ENCODE results near the gene HNRNPA3.
A peak's percentile ranks its signal among the peaks of the same experiment; 100 is the strongest.

HNRNPA3 gene

GRCh38 chr2:177263451-177264208 is 51.0 kb downstream of the HNRNPA3 start (continued):
- TF ChIP-seq ZNF488 (tag by site-specific recombination; IDR thresholded peaks at IDR 0.05), result 0 out of 2 replicates have a peak, but pooled peaks have one; percentile 9
- TF ChIP-seq, protein P1, sequence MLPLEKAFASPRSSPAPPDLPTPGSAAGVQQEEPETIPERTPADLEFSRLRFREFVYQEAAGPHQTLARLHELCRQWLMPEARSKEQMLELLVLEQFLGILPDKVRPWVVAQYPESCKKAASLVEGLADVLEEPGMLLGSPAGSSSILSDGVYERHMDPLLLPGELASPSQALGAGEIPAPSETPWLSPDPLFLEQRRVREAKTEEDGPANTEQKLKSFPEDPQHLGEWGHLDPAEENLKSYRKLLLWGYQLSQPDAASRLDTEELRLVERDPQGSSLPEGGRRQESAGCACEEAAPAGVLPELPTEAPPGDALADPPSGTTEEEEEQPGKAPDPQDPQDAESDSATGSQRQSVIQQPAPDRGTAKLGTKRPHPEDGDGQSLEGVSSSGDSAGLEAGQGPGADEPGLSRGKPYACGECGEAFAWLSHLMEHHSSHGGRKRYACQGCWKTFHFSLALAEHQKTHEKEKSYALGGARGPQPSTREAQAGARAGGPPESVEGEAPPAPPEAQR (tag by site-specific recombination; IDR thresholded peaks at IDR 0.05), result 0 out of 2 replicates have a peak, but pooled peaks have one; percentile 14
- peak; percentile 91 for TF ChIP-seq ZBTB7A (tag by site-specific recombination; IDR thresholded peaks at IDR 0.05; ENCODE audit: low read depth)
- TF ChIP-seq ZNF623 (tag by site-specific recombination; IDR thresholded peaks at IDR 0.05), result 0 out of 2 replicates have a peak, but pooled peaks have one; percentile 22
- TF ChIP-seq, protein P2, sequence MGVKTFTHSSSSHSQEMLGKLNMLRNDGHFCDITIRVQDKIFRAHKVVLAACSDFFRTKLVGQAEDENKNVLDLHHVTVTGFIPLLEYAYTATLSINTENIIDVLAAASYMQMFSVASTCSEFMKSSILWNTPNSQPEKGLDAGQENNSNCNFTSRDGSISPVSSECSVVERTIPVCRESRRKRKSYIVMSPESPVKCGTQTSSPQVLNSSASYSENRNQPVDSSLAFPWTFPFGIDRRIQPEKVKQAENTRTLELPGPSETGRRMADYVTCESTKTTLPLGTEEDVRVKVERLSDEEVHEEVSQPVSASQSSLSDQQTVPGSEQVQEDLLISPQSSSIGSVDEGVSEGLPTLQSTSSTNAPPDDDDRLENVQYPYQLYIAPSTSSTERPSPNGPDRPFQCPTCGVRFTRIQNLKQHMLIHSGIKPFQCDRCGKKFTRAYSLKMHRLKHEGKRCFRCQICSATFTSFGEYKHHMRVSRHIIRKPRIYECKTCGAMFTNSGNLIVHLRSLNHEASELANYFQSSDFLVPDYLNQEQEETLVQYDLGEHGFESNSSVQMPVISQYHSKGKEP (tag by site-specific recombination; IDR thresholded peaks at IDR 0.05), result peak; percentile 79
- TF ChIP-seq ZNF211 (tag by site-specific recombination; IDR thresholded peaks at IDR 0.05; ENCODE audit: low read depth), result no peak
- TF ChIP-seq ZFP37 (tag by site-specific recombination; IDR thresholded peaks at IDR 0.05), result peak; percentile 99
- TF ChIP-seq ZNF654 (tag by site-specific recombination; IDR thresholded peaks at IDR 0.05; ENCODE audit: low read depth), result peak; percentile 40
- no peak for TF ChIP-seq ZNF621 (tag by site-specific recombination; IDR thresholded peaks at IDR 0.05)
- TF ChIP-seq ZNF645 (tag by site-specific recombination; IDR thresholded peaks at IDR 0.05), result no peak
- TF ChIP-seq ZIC2 (tag by site-specific recombination; IDR thresholded peaks at IDR 0.05), result peak; percentile 92
- peak; percentile 90 for TF ChIP-seq ZNF692 (tag by site-specific recombination; IDR thresholded peaks at IDR 0.05)
- peak; percentile 70; the same call in 1 of the 2 replicates for TF ChIP-seq ZSCAN16 (tag by site-specific recombination; IDR thresholded peaks at IDR 0.05)
- TF ChIP-seq ZNF530 (tag by site-specific recombination; IDR thresholded peaks at IDR 0.05; ENCODE audit: low read depth), result no peak
- TF ChIP-seq ZNF558 (tag by site-specific recombination; IDR thresholded peaks at IDR 0.05), result peak; percentile 75; the same call in 1 of the 2 replicates
- TF ChIP-seq ZBTB21 (tag by site-specific recombination; IDR thresholded peaks at IDR 0.05), result peak; percentile 43; the same call in 1 of the 2 replicates
- peak; percentile 99 for TF ChIP-seq CTCF (tag by site-specific recombination; IDR thresholded peaks at IDR 0.05)
- TF ChIP-seq ZNF221 (tag by site-specific recombination; IDR thresholded peaks at IDR 0.05; ENCODE audit: borderline replicate concordance), result no peak
- TF ChIP-seq GLIS1 (tag by site-specific recombination; IDR thresholded peaks at IDR 0.05), result peak; percentile 66; the same call in 1 of the 2 replicates
- TF ChIP-seq, protein P3, sequence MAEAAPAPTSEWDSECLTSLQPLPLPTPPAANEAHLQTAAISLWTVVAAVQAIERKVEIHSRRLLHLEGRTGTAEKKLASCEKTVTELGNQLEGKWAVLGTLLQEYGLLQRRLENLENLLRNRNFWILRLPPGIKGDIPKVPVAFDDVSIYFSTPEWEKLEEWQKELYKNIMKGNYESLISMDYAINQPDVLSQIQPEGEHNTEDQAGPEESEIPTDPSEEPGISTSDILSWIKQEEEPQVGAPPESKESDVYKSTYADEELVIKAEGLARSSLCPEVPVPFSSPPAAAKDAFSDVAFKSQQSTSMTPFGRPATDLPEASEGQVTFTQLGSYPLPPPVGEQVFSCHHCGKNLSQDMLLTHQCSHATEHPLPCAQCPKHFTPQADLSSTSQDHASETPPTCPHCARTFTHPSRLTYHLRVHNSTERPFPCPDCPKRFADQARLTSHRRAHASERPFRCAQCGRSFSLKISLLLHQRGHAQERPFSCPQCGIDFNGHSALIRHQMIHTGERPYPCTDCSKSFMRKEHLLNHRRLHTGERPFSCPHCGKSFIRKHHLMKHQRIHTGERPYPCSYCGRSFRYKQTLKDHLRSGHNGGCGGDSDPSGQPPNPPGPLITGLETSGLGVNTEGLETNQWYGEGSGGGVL (tag by site-specific recombination; IDR thresholded peaks at IDR 0.05), result peak; percentile 80
- TF ChIP-seq MEIS1 (CRISPR knock-in tag; IDR thresholded peaks at IDR 0.05; ENCODE audit: borderline replicate concordance), result no peak
- TF ChIP-seq ZNF132 (tag by site-specific recombination; IDR thresholded peaks at IDR 0.05; ENCODE audit: borderline replicate concordance), result no peak
- 0 out of 2 replicates have a peak, but pooled peaks have one; percentile 68 for TF ChIP-seq REPIN1 (tag by site-specific recombination; IDR thresholded peaks at IDR 0.05; ENCODE audit: low read depth)
- TF ChIP-seq REST (tag by site-specific recombination; IDR thresholded peaks at IDR 0.05), result peak; percentile 76
